ENCODE measurements around the gene NCKAP5.

NCKAP5 gene

DNA sequence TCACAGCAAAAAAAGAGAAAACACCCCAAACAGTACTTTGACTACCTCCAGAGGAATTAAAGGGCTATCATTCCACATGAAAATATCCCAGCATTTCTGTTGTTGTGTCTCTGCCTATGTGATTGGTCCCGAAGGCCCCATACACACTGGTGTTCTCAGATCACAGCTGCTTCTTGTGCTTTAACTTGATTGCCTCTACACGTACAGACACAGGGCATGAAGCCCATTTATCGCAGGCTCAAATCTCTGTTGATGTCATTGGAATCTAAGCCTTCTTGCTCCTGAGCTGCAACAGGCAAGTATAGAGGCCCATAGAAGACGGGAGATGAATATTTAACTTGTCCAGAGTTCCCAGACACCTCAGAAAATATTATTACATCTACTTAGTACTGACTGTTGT is 405.2 kb downstream of the NCKAP5 start:
- Histone ChIP-seq H3K4me1 (ENCODE audit: insufficient read depth, poor library complexity, severe bottlenecking) (no peaks in the 10 kb centered on the region), H3K27me3 (ENCODE audit: insufficient read depth, poor library complexity, severe bottlenecking) (no peaks in the 10 kb centered on the region), H3K36me3 (ENCODE audit: low read depth) (no peaks in the 10 kb centered on the region), H3K9me3 (ENCODE audit: severe bottlenecking) (no peaks in the 10 kb centered on the region), H3K27ac (ENCODE audit: poor library complexity, severe bottlenecking) (no peak overlapping the region), H3K4me3 (ENCODE audit: severe bottlenecking) (no peak overlapping the region)
- DNase-seq (ENCODE audit: low spot score), result no peak
- TF ChIP-seq CTCF (IDR thresholded peaks at IDR 0.05; ENCODE audit: poor library complexity, severe bottlenecking), result no peak
- ATAC-seq (ENCODE audit: low read depth), result no peak

DNA sequence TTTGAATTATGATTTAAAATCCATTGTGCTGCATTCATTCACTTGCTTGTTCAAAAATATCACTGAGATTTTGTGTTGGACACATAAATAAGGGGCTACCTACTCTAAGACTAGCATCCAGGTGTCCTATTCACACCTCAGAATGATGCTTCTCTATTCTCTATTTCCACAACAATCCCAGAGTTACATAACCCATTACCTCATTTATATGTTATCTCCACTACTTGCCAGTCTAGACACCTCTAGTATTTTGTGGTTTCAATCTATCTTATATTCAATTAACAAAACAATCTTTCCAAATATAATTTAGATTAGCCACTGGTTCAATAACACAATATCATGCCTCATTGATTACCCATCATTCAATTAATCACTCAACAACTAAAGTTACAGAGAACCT is 409.8 kb downstream of the NCKAP5 start:
- ATAC-seq (ENCODE audit: low read depth), result no peak
- H3K27me3 ChIP-seq (ENCODE audit: insufficient read depth, poor library complexity, severe bottlenecking), result no peaks in the 10 kb centered on the region
- H3K27ac ChIP-seq (ENCODE audit: poor library complexity, severe bottlenecking), result no peak overlapping the region
- no peak overlapping the region for H3K4me3 ChIP-seq (ENCODE audit: severe bottlenecking)
- TF ChIP-seq CTCF (IDR thresholded peaks at IDR 0.05; ENCODE audit: poor library complexity, severe bottlenecking), result no peak
- no peaks in the 10 kb centered on the region for H3K9me3 ChIP-seq (ENCODE audit: severe bottlenecking)
- no peaks in the 10 kb centered on the region for H3K36me3 ChIP-seq (ENCODE audit: low read depth)
- DNase-seq (ENCODE audit: low spot score), result no peak
- H3K4me1 ChIP-seq (ENCODE audit: insufficient read depth, poor library complexity, severe bottlenecking), result no peaks in the 10 kb centered on the region

- H3K4me3 ChIP-seq (ENCODE audit: severe bottlenecking), result no peak overlapping the region
- ATAC-seq (ENCODE audit: low read depth) (no peak), DNase-seq (ENCODE audit: low spot score) (no peak)
Observed at GRCh38 chr2:133158024-133158423, 410.2 kb downstream of the NCKAP5 start.

DNA sequence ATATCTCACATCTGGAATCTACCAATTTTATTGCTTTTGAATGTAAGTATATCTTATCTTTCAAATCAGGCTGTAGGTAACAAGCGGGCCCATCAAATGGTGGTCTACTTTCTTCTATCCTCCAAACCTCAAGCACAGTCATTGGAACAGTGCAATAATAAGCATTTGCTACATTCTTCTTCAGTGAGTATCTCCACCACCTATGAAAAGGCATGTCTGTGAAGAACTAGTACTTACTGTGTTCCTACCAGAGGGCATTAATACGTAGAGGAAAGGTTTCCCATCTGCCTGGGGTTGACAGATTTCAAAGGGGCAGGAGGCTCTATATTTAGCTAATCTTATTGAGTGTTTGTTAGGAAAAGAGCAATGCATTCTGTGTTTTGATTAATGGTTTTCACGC is 411.1 kb downstream of the NCKAP5 start:
- Histone ChIP-seq H3K27ac (ENCODE audit: poor library complexity, severe bottlenecking) (no peak overlapping the region), H3K4me1 (ENCODE audit: insufficient read depth, poor library complexity, severe bottlenecking) (no peaks in the 10 kb centered on the region), H3K9me3 (ENCODE audit: severe bottlenecking) (no peaks in the 10 kb centered on the region), H3K27me3 (ENCODE audit: insufficient read depth, poor library complexity, severe bottlenecking) (no peaks in the 10 kb centered on the region), H3K4me3 (ENCODE audit: severe bottlenecking) (no peak overlapping the region), H3K36me3 (ENCODE audit: low read depth) (no peaks in the 10 kb centered on the region)
- ATAC-seq (ENCODE audit: low read depth) (no peak), DNase-seq (ENCODE audit: low spot score) (no peak)
- TF ChIP-seq CTCF (IDR thresholded peaks at IDR 0.05; ENCODE audit: poor library complexity, severe bottlenecking), result no peak

More at GRCh38 chr2:133158024-133158423, 410.2 kb downstream of the NCKAP5 start:
- no peak for TF ChIP-seq CTCF (IDR thresholded peaks at IDR 0.05; ENCODE audit: poor library complexity, severe bottlenecking)
- Histone ChIP-seq H3K9me3 (ENCODE audit: severe bottlenecking) (no peaks in the 10 kb centered on the region), H3K4me1 (ENCODE audit: insufficient read depth, poor library complexity, severe bottlenecking) (no peaks in the 10 kb centered on the region), H3K36me3 (ENCODE audit: low read depth) (no peaks in the 10 kb centered on the region), H3K27me3 (ENCODE audit: insufficient read depth, poor library complexity, severe bottlenecking) (no peaks in the 10 kb centered on the region), H3K27ac (ENCODE audit: poor library complexity, severe bottlenecking) (no peak overlapping the region)

DNA sequence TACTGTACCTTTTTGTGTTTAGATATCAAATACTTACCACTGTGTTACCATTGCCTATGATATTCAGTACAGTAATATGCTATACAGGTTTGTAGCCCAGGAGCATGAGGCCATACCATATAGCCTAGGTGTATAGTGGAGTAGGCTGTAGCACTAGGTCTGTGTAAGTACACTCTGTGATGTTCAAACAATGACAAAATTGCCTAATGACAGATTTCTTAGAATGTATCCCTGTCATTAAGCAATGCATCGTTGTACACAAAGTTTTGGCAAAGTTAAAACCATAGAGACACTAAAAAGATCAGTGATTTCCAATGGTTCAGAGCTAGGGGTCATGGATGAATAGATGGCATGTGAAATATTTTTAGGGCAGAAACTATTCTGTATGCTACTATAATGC is 415.5 kb downstream of the NCKAP5 start:
- Histone ChIP-seq H3K9me3 (ENCODE audit: severe bottlenecking) (no peaks in the 10 kb centered on the region), H3K36me3 (ENCODE audit: low read depth) (no peaks in the 10 kb centered on the region), H3K4me1 (ENCODE audit: insufficient read depth, poor library complexity, severe bottlenecking) (no peaks in the 10 kb centered on the region), H3K27ac (ENCODE audit: poor library complexity, severe bottlenecking) (no peak overlapping the region), H3K27me3 (ENCODE audit: insufficient read depth, poor library complexity, severe bottlenecking) (peaks cover 5% of the 10 kb centered on the region), H3K4me3 (ENCODE audit: severe bottlenecking) (no peak overlapping the region)
- TF ChIP-seq CTCF (IDR thresholded peaks at IDR 0.05; ENCODE audit: poor library complexity, severe bottlenecking), result no peak
- DNase-seq (ENCODE audit: low spot score), result no peak
- no peak for ATAC-seq (ENCODE audit: low read depth)

Measured in RWPE2 (cell line).